Erythroblast (primary cell): ENCODE data around the gene POLE.

ENCODE experiments used
- GATA1 ChIP-seq: IDR thresholded peaks from 2 replicates; pipeline ENCODE4 v1.6.1; 2011; ENCODE audit warnings: low read depth, mild to moderate bottlenecking, control low read depth, low read length, moderate library complexity
- POLR2A ChIP-seq: IDR thresholded peaks from 2 replicates; pipeline ENCODE4 v1.6.1; 2011; ENCODE audit warnings: mild to moderate bottlenecking, low read length

DNA sequence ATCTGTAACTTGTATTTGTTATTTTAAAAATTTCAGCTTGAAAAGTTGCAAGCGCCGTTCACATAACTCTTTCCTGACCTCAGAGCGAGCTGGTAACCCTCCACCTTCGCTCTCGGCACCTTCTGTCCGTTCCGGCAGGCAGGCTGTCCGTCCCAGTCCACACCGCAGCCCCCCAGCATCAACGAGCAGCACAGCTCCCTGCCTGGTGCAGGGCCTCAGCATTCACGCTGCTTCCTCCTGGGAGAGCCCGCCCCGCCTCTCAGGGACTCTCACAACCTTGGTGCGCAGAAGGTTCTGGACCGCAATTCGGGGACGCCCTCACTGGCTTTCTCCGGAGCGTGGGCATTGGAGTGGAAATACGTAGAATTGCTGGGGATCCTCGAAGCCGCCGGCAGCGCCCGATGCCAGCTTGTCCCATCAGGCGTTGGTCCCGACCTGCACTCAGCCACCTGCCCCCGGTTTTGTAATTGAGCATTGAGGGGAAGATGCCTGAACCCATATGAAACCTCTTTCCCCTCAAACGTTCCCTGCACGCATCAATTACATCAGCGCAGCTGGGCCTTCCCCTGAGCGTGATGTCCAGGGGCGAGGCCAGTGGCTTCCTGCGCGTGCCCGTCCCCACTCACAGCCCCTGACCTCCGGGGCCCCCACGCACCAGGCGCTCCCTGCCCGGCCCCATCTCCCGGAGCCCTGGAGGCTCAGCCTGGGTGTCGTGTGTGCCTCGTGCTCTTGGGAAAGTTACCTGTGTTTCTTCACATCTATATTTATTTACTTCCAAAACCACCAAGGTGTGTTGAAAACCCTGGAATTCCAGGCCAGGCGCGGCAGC lies 95.8 kb downstream of the POLE start:
- TF ChIP-seq POLR2A (no peak), GATA1 (no peak)
